ENCODE data around the gene MYO6.

Gene MYO6

GRCh38 chr6:75824160-75824559 is 75.1 kb downstream of the MYO6 start:
- no peak for TF ChIP-seq ZFX (IDR thresholded peaks at IDR 0.05; ENCODE audit: borderline replicate concordance)
- H3K27ac ChIP-seq: no peak overlapping the region

- H3K27ac ChIP-seq: no peak overlapping the region
- TF ChIP-seq CTCF (IDR thresholded peaks at IDR 0.05): no peak
- TF ChIP-seq ZFX (IDR thresholded peaks at IDR 0.05; ENCODE audit: borderline replicate concordance): no peak
These were observed 78.1 kb downstream of the MYO6 start for GRCh38 chr6:75827163-75827562.

- TF ChIP-seq ZFX (IDR thresholded peaks at IDR 0.05; ENCODE audit: borderline replicate concordance): no peak
- no peak for TF ChIP-seq CTCF (IDR thresholded peaks at IDR 0.05)
- H3K27ac ChIP-seq: no peak overlapping the region
These were observed 82.2 kb downstream of the MYO6 start for GRCh38 chr6:75830959-75831885.

- TF ChIP-seq CTCF (IDR thresholded peaks at IDR 0.05) (no peak), ZFX (IDR thresholded peaks at IDR 0.05; ENCODE audit: borderline replicate concordance) (no peak)
- H3K27ac ChIP-seq: no peak overlapping the region
These were observed 85.4 kb downstream of the MYO6 start for GRCh38 chr6:75834447-75834846.

GRCh38 chr6:75842191-75842590 is 93.2 kb downstream of the MYO6 start:
- H3K27ac ChIP-seq: peak overlapping the region; percentile 35
- no peak for TF ChIP-seq CTCF (IDR thresholded peaks at IDR 0.05)
- no peak for TF ChIP-seq ZFX (IDR thresholded peaks at IDR 0.05; ENCODE audit: borderline replicate concordance)

- TF ChIP-seq CTCF (IDR thresholded peaks at IDR 0.05) (no peak), ZFX (IDR thresholded peaks at IDR 0.05; ENCODE audit: borderline replicate concordance) (no peak)
- peak overlapping the region; percentile 35 for H3K27ac ChIP-seq
These were observed 93.7 kb downstream of the MYO6 start for GRCh38 chr6:75842732-75843131.

- TF ChIP-seq ZFX (IDR thresholded peaks at IDR 0.05; ENCODE audit: borderline replicate concordance) (no peak), CTCF (IDR thresholded peaks at IDR 0.05) (no peak)
- peak overlapping the region; percentile 35 for H3K27ac ChIP-seq
These were observed 94.4 kb downstream of the MYO6 start for GRCh38 chr6:75843396-75843795.

All from 22Rv1 (cell line).